ENCODE measurements around the gene ZEB2. TPM values are rescaled to one million over a fixed set of nuclear protein-coding genes. Genes with fewer than 3 reads are reported as not detected.

Gene ZEB2
- total and polyA plus RNA-seq, 12 donors = 29.0 to 226 (median 142) TPM

GRCh38 chr2:144560251-144560650 is 40.3 kb upstream of the ZEB2 start:
- no peak overlapping the region for H3K4me3 ChIP-seq
- no peaks in the 10 kb centered on the region for H3K36me3 ChIP-seq (replicated peaks in 1 of 2)
- TF ChIP-seq, protein P1, sequence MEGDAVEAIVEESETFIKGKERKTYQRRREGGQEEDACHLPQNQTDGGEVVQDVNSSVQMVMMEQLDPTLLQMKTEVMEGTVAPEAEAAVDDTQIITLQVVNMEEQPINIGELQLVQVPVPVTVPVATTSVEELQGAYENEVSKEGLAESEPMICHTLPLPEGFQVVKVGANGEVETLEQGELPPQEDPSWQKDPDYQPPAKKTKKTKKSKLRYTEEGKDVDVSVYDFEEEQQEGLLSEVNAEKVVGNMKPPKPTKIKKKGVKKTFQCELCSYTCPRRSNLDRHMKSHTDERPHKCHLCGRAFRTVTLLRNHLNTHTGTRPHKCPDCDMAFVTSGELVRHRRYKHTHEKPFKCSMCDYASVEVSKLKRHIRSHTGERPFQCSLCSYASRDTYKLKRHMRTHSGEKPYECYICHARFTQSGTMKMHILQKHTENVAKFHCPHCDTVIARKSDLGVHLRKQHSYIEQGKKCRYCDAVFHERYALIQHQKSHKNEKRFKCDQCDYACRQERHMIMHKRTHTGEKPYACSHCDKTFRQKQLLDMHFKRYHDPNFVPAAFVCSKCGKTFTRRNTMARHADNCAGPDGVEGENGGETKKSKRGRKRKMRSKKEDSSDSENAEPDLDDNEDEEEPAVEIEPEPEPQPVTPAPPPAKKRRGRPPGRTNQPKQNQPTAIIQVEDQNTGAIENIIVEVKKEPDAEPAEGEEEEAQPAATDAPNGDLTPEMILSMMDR (IDR thresholded peaks at IDR 0.05) = no peak
- no peak for TF ChIP-seq POLR2A (IDR thresholded peaks at IDR 0.05)
- intact Hi-C loops (cut with DNase I) = no loop called here
- no peak overlapping the region for H3K27ac ChIP-seq
- DNase-seq = no peak
- H3K4me1 ChIP-seq (replicated peaks in 1 of 2) = no peaks in the 10 kb centered on the region
- 57 to 76% (median 67%) methylated on average over 1 of the region's 1 CpG for WGBS, 4 donors
- H3K9me3 ChIP-seq (replicated peaks in 1 of 3) = no peaks in the 10 kb centered on the region
- H3K27me3 ChIP-seq = no peaks in the 10 kb centered on the region

DNA sequence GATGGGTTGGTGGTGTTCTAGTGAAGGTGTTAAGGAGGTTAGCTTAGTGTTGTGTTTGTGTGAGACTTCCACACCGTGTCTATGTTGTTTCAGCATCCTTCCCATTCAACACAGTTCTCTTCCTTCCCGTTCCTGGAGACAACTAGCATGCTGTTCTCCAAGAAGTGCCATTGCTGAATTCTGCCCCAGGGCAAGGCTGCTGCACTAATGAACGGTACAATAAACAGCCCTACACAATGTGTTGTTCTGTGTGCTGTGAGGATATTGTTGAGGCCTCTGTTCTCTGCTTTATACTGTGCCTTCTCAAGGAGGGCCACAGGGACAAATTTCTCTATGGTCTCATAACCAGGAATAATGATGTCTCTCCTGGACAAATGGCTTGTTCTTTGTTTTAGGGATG is 39.8 kb upstream of the ZEB2 start:
- TF ChIP-seq, protein P1 (IDR thresholded peaks at IDR 0.05) = no peak
- TF ChIP-seq POLR2A (IDR thresholded peaks at IDR 0.05) = no peak
- Histone ChIP-seq H3K36me3 (replicated peaks in 1 of 2) (no peaks in the 10 kb centered on the region), H3K9me3 (replicated peaks in 1 of 3) (no peaks in the 10 kb centered on the region), H3K27me3 (no peaks in the 10 kb centered on the region), H3K4me3 (no peak overlapping the region), H3K27ac (no peak overlapping the region), H3K4me1 (replicated peaks in 1 of 2) (no peaks in the 10 kb centered on the region)
- 78 to 90% (median 82%) methylated on average over 3 of the region's 3 CpGs for WGBS, 4 donors
- intact Hi-C loops (cut with DNase I) = no loop called here
- no peak for DNase-seq

GRCh38 chr2:144559242-144559641 is 39.3 kb upstream of the ZEB2 start:
- WGBS, 4 donors = 67 to 79% (median 75%) methylated on average over 1 of the region's 1 CpG
- Histone ChIP-seq H3K27me3 (no peaks in the 10 kb centered on the region), H3K4me1 (replicated peaks in 1 of 2) (no peaks in the 10 kb centered on the region), H3K36me3 (replicated peaks in 1 of 2) (no peaks in the 10 kb centered on the region), H3K4me3 (no peak overlapping the region), H3K9me3 (replicated peaks in 1 of 3) (no peaks in the 10 kb centered on the region), H3K27ac (no peak overlapping the region)
- intact Hi-C loops (cut with DNase I) = no loop called here
- DNase-seq = no peak
- TF ChIP-seq, protein P1 (IDR thresholded peaks at IDR 0.05) = no peak
- no peak for TF ChIP-seq POLR2A (IDR thresholded peaks at IDR 0.05)

DNA sequence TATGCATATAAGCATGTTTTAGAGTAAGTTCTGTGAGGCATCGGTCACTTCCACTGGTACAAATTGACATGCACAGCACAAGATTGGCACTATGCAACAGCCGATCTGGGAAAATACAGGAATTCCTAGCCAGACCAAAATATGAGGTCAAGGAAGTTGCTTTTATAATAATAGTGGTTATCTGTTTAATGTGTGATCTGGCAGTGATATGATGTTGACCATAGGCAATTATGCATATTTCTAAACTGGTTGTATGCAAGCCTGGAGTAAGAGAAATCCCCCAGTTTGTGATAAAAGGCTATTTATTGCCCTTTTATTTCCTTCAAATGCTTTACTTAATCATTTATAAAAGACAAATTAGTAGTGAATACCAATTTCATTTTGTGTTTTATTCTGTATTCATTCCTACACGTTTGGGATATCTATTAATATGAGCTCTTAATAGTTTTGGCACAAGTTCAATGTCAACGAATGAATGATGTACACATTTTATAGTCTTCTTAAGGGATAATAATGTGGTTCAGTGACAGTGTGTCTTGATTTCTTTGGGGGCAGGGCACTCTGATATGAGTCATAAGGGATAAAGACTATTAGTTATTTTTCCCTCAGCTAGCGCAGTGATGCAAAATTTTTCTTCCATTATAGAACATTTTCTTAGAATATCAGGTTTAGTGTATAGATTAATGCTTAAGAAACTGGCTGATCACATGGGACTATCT is 34.7 kb upstream of the ZEB2 start:
- no peaks in the 10 kb centered on the region for H3K27me3 ChIP-seq
- no peak overlapping the region for H3K27ac ChIP-seq
- DNase-seq = no peak
- H3K36me3 ChIP-seq (replicated peaks in 1 of 2) = no peaks in the 10 kb centered on the region
- WGBS, 4 donors = 54 to 61% (median 58%) methylated on average over 5 of the region's 5 CpGs
- intact Hi-C loops (cut with DNase I) = no loop called here
- H3K9me3 ChIP-seq (replicated peaks in 1 of 3) = no peaks in the 10 kb centered on the region
- H3K4me1 ChIP-seq (replicated peaks in 1 of 2) = no peaks in the 10 kb centered on the region
- no peak overlapping the region for H3K4me3 ChIP-seq
- TF ChIP-seq, protein P1 (IDR thresholded peaks at IDR 0.05) = no peak
- TF ChIP-seq POLR2A (IDR thresholded peaks at IDR 0.05) = no peak

All from adrenal gland (tissue), 12 donors.